Adrenal gland (tissue), 12 donors: ENCODE data around the gene IFT27. TPM values are rescaled to one million over a fixed set of nuclear protein-coding genes. Genes with fewer than 3 reads are reported as not detected.

Experiments
- DNase-seq, 7 donors: peaks; one replicate each; pipeline ENCODE4 v3.0.0-alpha.2; 2019 to 2020
- H3K27ac ChIP-seq, 5 donors: fragments of 200-600 bp; sonication (generic) in 4 of 5; 1 replicate in 3 of 5; 2 replicates in 2 of 5; pipeline versions ENCODE4 v1.5.1 to v1.8.0; 2016 to 2020; ENCODE audit warnings: mild to moderate bottlenecking in 1 of 5
- H3K27me3 ChIP-seq: fragments of 200-600 bp; 2 replicates; pipeline ENCODE4 v1.8.0; 2021
- H3K36me3 ChIP-seq, 2 donors: fragments of 200-600 bp; replicated peaks in 1 of 2; 1 replicate in 1 of 2; 2 replicates in 1 of 2; pipeline versions ENCODE4 v1.5.1 to v1.8.0; 2018 to 2022
- H3K4me1 ChIP-seq, 2 donors: fragments of 200-600 bp; replicated peaks in 1 of 2; 1 replicate in 1 of 2; 2 replicates in 1 of 2; pipeline versions ENCODE4 v1.5.1 to v1.8.0; 2018 to 2021
- H3K4me3 ChIP-seq, 4 donors: fragments of 200-600 bp; sonication (generic) in 3 of 4; one replicate each; pipeline ENCODE4 v1.5.1; 2016 to 2018
- H3K9me3 ChIP-seq, 3 donors: fragments of 200-600 bp; sonication (generic) in 1 of 3; replicated peaks in 1 of 3; 1 replicate in 2 of 3; 2 replicates in 1 of 3; pipeline versions ENCODE4 v1.5.1 to v1.8.0; 2016 to 2021
- POLR2A ChIP-seq, 2 donors: fragments of 450-650 bp; IDR thresholded peaks; one replicate each; pipeline ENCODE4 v1.6.1; 2017; ENCODE audit warnings: antibody characterized with exemption in 2 of 2, mild to moderate bottlenecking in 2 of 2, moderate library complexity in 1 of 2
- WGBS, 4 donors: extraction: QIAGEN DNeasy Blood & Tissue Kit in 2 of 4; methylation state at CpG; one replicate each; pipeline versions ENCODE4 v1.1.5 to v1.1.7; 2013 to 2017; 5-methylcytosine and 5-hydroxymethylcytosine counted together
- intact Hi-C, 2 donors: fragments of 100-400 bp; cut with DNase I; formaldehyde crosslinking; loops; one replicate each; pipeline versions ENCODE4 v1.14.1 to v1.15.0; 2022 to 2023
- polyA plus RNA-seq, 3 donors: library from polyadenylated mRNA; stranded (reverse); fragments of 200-250 nt in 2 of 3; fragments of 350-450 nt in 1 of 3; fragmentation: Illumina TruSeq in 1 of 3; extraction: RNeasy Lipid Tissue Mini Kit (QIAGEN cat#74804) in 1 of 3; gene quantifications; one replicate each; pipeline ENCODE4 v1.2.3, GENCODE V29; 2013 to 2014
- total RNA-seq, 9 donors: library from RNA; depleted of rRNA in 4 of 9; stranded (reverse); fragments of >200 nt in 4 of 9; fragments of 120-200 nt in 1 of 9; fragmentation: NEBNext Ultra II Directional in 1 of 9; extraction: Animal tissue kit (Norgen Biotek cat#: 25700) in 1 of 9; gene quantifications; one replicate each; pipeline versions ENCODE4 v1.1.0 to v1.2.4, GENCODE V29; 2013 to 2023
- TF ChIP-seq, protein P1 (sequence below), 6 experiments: fragments of 450-650 bp in 4 of 6; fragments of 200-600 bp in 2 of 6; sonication (generic) in 1 of 6; IDR thresholded peaks; 1 replicate in 5 of 6; 2 replicates in 1 of 6; pipeline versions ENCODE4 v1.5.1 to v1.8.0; 2016 to 2021; ENCODE audit warnings: antibody characterized with exemption in 6 of 6, mild to moderate bottlenecking in 2 of 6, moderate library complexity in 1 of 6
- donor health status: healthy with polysubstance abuse.
- donor health status: Bipolar disorder and iron deficiency.
- donor health status: DM: yes; HTN: yes; CAD: no.
- donor health status: DM: no; HTN: no; CAD: no.
- donor health status: DM: no; HTN: no; CAD: no.
- donor health status: DM: yes; HTN: yes; CAD: no.

IFT27 gene
- total and polyA plus RNA-seq, 12 donors: 9.4 to 78.4 (median 37.7) TPM

DNA sequence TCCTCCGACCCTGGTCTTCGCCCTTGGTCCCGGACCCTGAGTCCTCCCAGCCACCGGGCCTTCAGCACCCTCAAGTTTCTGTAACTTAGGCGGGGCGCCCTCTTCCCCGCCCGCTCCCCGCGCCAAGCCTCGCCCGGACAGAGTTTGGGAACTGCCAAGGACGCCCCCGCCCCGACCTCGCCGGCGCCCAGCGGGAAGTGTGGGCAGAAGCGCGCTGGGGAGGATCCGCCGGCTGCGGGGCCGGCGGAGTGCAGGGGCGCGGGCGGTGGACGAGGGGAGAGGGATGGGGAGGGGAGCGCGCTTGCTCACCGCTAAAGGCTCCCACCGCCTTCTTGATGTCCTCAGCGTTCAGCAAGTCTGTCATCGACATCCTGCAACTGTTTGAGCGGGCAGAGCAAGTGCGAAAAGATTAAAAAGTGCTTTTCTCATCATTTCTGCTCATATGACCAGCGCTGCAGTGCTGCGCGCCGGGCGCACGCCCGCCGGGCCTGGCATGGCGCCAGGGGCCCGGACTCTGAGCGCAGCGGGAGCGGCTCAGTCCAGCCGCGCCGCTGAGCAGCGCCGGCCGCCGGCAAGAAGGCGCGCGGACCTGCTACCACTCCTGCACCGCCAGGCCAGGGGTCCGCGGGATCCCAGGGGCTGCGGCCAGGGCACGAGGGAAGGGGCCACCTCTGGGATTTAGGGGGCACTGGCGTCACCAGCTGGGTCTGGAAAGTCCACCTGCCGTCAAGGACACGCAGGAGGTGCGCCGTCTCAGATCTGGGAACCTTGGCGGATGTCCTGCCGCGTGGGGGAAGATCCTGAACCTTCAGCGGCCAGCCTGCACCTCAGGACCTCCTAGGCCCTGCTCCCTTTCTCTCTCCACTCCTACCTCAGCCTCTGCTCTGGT, 41.0 kb upstream of the IFT27 start, which contains the start of gene PVALB:
PVALB (minus strand) TSS at position 400 of the 889 bp plus-strand sequence; CDS start at position 370, 30 bp downstream.
- intact Hi-C loops: no loop called here
- no peak within 1 kb of the TSS for H3K27ac ChIP-seq
- peaks cover 41% of the 10 kb centered on the region for H3K27me3 ChIP-seq
- no peaks in the 10 kb centered on the region for H3K9me3 ChIP-seq
- TF ChIP-seq, protein P1, sequence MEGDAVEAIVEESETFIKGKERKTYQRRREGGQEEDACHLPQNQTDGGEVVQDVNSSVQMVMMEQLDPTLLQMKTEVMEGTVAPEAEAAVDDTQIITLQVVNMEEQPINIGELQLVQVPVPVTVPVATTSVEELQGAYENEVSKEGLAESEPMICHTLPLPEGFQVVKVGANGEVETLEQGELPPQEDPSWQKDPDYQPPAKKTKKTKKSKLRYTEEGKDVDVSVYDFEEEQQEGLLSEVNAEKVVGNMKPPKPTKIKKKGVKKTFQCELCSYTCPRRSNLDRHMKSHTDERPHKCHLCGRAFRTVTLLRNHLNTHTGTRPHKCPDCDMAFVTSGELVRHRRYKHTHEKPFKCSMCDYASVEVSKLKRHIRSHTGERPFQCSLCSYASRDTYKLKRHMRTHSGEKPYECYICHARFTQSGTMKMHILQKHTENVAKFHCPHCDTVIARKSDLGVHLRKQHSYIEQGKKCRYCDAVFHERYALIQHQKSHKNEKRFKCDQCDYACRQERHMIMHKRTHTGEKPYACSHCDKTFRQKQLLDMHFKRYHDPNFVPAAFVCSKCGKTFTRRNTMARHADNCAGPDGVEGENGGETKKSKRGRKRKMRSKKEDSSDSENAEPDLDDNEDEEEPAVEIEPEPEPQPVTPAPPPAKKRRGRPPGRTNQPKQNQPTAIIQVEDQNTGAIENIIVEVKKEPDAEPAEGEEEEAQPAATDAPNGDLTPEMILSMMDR (IDR thresholded peaks at IDR 0.05): no peak
- no peak for TF ChIP-seq POLR2A (IDR thresholded peaks at IDR 0.05)
- H3K36me3 ChIP-seq: no peaks in the 10 kb centered on the region
- peaks cover 11 to 15% of the 10 kb centered on the region in 2 donors for H3K4me1 ChIP-seq
- peak within 1 kb of the TSS in 1 of 4 donors; percentile 30 for H3K4me3 ChIP-seq
- DNase-seq: peak in 5 of 7 donors; percentile 12 to 37 (median 29)
- 0 to 2% (median 1%) methylated on average over 14 to 75 of the region's 75 CpGs for WGBS, 4 donors

DNA sequence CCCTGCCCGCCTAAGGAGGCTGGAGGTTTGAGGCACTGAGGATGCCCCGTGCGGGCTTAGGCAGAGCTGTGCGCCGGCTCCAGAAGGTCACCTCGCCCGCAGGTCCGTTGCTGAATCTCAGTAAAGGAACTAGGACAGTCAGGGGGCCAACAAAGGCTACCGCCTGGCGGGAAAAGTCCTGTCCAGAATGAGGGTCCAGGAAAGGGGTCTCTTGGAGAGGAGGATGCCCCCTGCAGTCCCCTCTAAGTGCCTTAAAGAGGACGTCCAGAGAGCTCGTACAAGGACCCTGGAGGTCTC, 40.4 kb upstream of the IFT27 start:
- Histone ChIP-seq H3K36me3 (no peaks in the 10 kb centered on the region), H3K9me3 (no peaks in the 10 kb centered on the region), H3K27ac (no peak overlapping the region), H3K4me1 (peaks cover 11 to 15% of the 10 kb centered on the region in 2 donors), H3K27me3 (peaks cover 41% of the 10 kb centered on the region), H3K4me3 (peak overlapping the region in 1 of 4 donors; percentile 30)
- no peak for DNase-seq
- TF ChIP-seq, protein P1 (IDR thresholded peaks at IDR 0.05): no peak
- no peak for TF ChIP-seq POLR2A (IDR thresholded peaks at IDR 0.05)
- WGBS, 4 donors: 0 to 6% (median 3%) methylated on average over 4 to 12 of the region's 12 CpGs
- intact Hi-C loops: no loop called here

DNA sequence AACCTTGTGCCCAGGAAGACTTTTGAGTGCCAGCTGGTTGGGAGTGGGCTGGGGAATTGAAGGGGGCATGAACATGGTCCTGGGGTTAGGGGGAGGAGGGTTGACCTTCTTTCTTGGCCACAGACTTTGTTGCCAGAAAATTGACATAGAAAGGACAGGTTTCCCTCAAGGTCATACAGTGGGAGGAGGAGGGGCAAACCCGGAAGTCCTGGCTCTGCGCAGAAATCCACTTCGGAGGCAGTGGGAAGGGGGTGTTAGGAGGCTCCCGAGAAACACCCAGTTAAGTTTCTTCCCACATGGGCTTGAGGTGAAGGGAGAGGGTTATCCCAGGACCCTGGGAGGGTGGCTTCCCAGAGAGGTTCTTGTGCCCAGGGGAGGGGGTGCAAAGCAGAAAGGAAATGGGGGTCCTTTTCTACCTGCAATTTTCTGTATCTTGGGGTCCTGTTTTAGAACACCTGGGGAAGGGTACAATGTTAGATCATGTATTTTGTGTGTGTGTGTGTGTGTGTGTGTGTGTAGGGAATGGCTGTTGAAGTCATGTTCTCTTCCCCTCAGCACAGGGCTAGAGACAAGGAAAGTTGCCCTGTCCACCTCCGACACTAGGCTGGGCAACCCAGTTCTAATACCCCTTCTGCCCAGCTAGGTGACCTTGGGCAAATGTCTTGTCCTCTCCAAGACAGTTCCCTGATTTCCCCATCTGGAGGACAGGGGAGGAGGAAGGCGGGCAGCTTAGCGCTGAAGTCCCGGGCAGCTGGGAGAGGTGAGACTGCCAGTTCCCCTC, 39.8 kb upstream of the IFT27 start:
- H3K4me1 ChIP-seq: peaks cover 11 to 15% of the 10 kb centered on the region in 2 donors
- H3K4me3 ChIP-seq: no peak overlapping the region
- intact Hi-C loops: no loop called here
- no peak overlapping the region for H3K27ac ChIP-seq
- no peak for TF ChIP-seq POLR2A (IDR thresholded peaks at IDR 0.05)
- TF ChIP-seq, protein P1 (IDR thresholded peaks at IDR 0.05): no peak
- WGBS, 4 donors: 31 to 45% (median 35%) methylated on average over 6 to 8 of the region's 8 CpGs
- no peak for DNase-seq
- H3K27me3 ChIP-seq: peaks cover 41% of the 10 kb centered on the region
- no peaks in the 10 kb centered on the region for H3K9me3 ChIP-seq
- no peaks in the 10 kb centered on the region for H3K36me3 ChIP-seq

DNA sequence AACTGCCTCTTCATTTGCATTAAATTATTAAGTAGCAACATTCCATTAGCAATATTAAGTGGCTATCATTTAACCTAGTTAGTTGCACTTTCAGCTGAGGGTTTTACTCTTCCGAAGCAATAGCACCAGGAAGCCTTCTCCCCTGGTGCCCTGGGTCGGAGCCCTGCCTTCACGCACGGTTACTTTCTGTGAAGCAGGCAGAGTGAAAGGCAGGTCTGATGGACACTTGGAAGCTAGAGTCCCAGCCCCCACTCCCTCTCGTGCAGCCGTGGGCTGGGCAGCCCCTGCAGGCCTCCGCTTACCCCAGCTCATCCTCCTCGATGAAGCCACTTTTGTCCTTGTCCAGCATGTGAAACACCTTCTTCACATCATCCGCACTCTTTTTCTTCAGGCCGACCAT, 38.9 kb upstream of the IFT27 start:
- WGBS, 4 donors: 67 to 79% (median 78%) methylated on average over 10 of the region's 10 CpGs
- Histone ChIP-seq H3K27me3 (peaks cover 36% of the 10 kb centered on the region), H3K36me3 (no peaks in the 10 kb centered on the region), H3K9me3 (no peaks in the 10 kb centered on the region), H3K4me1 (peaks cover 11 to 15% of the 10 kb centered on the region in 2 donors), H3K27ac (no peak overlapping the region), H3K4me3 (no peak overlapping the region)
- no peak for DNase-seq
- intact Hi-C loops: no loop called here
- TF ChIP-seq, protein P1 (IDR thresholded peaks at IDR 0.05): no peak
- no peak for TF ChIP-seq POLR2A (IDR thresholded peaks at IDR 0.05)
